ENCODE data around the gene CELSR1. TPM values are rescaled to one million over a fixed set of nuclear protein-coding genes. Genes with fewer than 3 reads are reported as not detected.

CELSR1 gene
- total RNA-seq, 1 experiment from 2014 or later: 30.7 TPM

- in situ Hi-C loops (cut with HindIII; ENCODE audit: low pct_unique_long_range_greater_than_20kb, low sequenced_read_pairs): no loop called here
- Histone ChIP-seq H3K4me1 (ENCODE audit: control insufficient read depth, insufficient read depth, low read length) (no peaks in the 10 kb centered on the region), H3K27me3 (ENCODE audit: control insufficient read depth, insufficient read depth, low read length) (no peaks in the 10 kb centered on the region), H3K36me3 (ENCODE audit: control insufficient read depth, insufficient read depth, low read length) (no peaks in the 10 kb centered on the region), H3K4me3 (ENCODE audit: low read depth in 2 of 2, low read length in 2 of 2) (no peak overlapping the region), H3K27ac (ENCODE audit: low read length) (no peak overlapping the region), H3K9me3 (ENCODE audit: control insufficient read depth, insufficient read depth, low read depth, low read length) (no peaks in the 10 kb centered on the region)
- ChIA-PET CTCF (no interaction called here), POLR2A (no interaction called here)
- intact Hi-C loops (cut with micrococcal nuclease; ENCODE audit: unreplicated experiment): no loop called here
- TF ChIP-seq REST (IDR thresholded peaks at IDR 0.05; ENCODE audit: insufficient read depth in 1 of 2, low read depth in 2 of 2, low read length in 1 of 2) (no peak), SIN3A (IDR thresholded peaks at IDR 0.05; ENCODE audit: borderline replicate concordance, insufficient read depth, low read depth, low read length) (no peak)
- DNase-seq (ENCODE audit: low read depth, low spot score) (no peak), ATAC-seq (no peak)
- no TSS peak for BruUV-seq (replicated peaks)
These were observed 142.3 kb downstream of the CELSR1 start for GRCh38 chr22:46395145-46395544.

- Histone ChIP-seq H3K4me3 (ENCODE audit: low read depth in 2 of 2, low read length in 2 of 2) (no peak overlapping the region), H3K27me3 (ENCODE audit: control insufficient read depth, insufficient read depth, low read length) (no peaks in the 10 kb centered on the region), H3K9me3 (ENCODE audit: control insufficient read depth, insufficient read depth, low read depth, low read length) (no peaks in the 10 kb centered on the region), H3K27ac (ENCODE audit: low read length) (no peak overlapping the region), H3K36me3 (ENCODE audit: control insufficient read depth, insufficient read depth, low read length) (no peaks in the 10 kb centered on the region), H3K4me1 (ENCODE audit: control insufficient read depth, insufficient read depth, low read length) (no peaks in the 10 kb centered on the region)
- intact Hi-C loops (cut with micrococcal nuclease; ENCODE audit: unreplicated experiment): no loop called here
- TF ChIP-seq TCF7L2 (IDR thresholded peaks at IDR 0.05; ENCODE audit: low read depth, low read length) (no peak), SIN3A (IDR thresholded peaks at IDR 0.05; ENCODE audit: borderline replicate concordance, insufficient read depth, low read depth, low read length) (no peak), POLR2AphosphoS5 (IDR thresholded peaks at IDR 0.05; ENCODE audit: low read depth, low read length) (no peak), REST (IDR thresholded peaks at IDR 0.05; ENCODE audit: insufficient read depth in 1 of 2, low read depth in 2 of 2, low read length in 1 of 2) (no peak)
- TF ChIP-seq, protein P1, sequence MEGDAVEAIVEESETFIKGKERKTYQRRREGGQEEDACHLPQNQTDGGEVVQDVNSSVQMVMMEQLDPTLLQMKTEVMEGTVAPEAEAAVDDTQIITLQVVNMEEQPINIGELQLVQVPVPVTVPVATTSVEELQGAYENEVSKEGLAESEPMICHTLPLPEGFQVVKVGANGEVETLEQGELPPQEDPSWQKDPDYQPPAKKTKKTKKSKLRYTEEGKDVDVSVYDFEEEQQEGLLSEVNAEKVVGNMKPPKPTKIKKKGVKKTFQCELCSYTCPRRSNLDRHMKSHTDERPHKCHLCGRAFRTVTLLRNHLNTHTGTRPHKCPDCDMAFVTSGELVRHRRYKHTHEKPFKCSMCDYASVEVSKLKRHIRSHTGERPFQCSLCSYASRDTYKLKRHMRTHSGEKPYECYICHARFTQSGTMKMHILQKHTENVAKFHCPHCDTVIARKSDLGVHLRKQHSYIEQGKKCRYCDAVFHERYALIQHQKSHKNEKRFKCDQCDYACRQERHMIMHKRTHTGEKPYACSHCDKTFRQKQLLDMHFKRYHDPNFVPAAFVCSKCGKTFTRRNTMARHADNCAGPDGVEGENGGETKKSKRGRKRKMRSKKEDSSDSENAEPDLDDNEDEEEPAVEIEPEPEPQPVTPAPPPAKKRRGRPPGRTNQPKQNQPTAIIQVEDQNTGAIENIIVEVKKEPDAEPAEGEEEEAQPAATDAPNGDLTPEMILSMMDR (IDR thresholded peaks at IDR 0.05): no peak
- ATAC-seq: no peak
- ChIA-PET POLR2A (no interaction called here), CTCF (no interaction called here)
- no TSS peak for BruUV-seq (replicated peaks)
- in situ Hi-C loops (cut with HindIII; ENCODE audit: low pct_unique_long_range_greater_than_20kb, low sequenced_read_pairs): no loop called here
- no peak for DNase-seq (ENCODE audit: low read depth, low spot score)
These were observed 142.8 kb downstream of the CELSR1 start for GRCh38 chr22:46394622-46395021.
